Fibroblast of lung (primary cell): ENCODE results near the gene ATP8A1.

Source experiments
- CTCF ChIP-seq, 2 donors: IDR thresholded peaks in 1 of 2; conservative IDR thresholded peaks in 1 of 2; 1 replicate in 1 of 2; 2 replicates in 1 of 2; pipeline ENCODE4 v1.5.1; 2011 to 2012; ENCODE audit warnings: low read length in 2 of 2, control low read depth in 1 of 2, inconsistent platforms in 1 of 2, low read depth in 1 of 2, mild to moderate bottlenecking in 1 of 2
- EZH2 ChIP-seq: IDR thresholded peaks from 2 replicates; pipeline ENCODE4 v1.5.1; 2012; ENCODE audit warnings: low read length, control low read depth, mild to moderate bottlenecking; ENCODE audit errors: missing control alignments

GRCh38 chr4:42671431-42672194 lies 14.7 kb upstream of the ATP8A1 start:
- TF ChIP-seq CTCF (conservative IDR thresholded peaks at IDR 0.05 in 1 of 2, IDR thresholded peaks at IDR 0.05 in 1 of 2; ENCODE audit: low read depth in 1 of 2, low read length in 2 of 2) = no peak
- TF ChIP-seq EZH2 = no peak
